HAP-1 (cell line): ENCODE data around the gene GDF15.
"Not testable (repeated sequence)": the region's sequence is repeated elsewhere in the genome, so short reads cannot be mapped to it uniquely, and the experiment has no call there.

Source experiments
- DNase-seq, 2 experiments: peaks; one replicate each; pipeline ENCODE4 v3.0.0-alpha.2; 2016 to 2020; ENCODE audit warnings: low spot score in 2 of 2
- H3K27me3 ChIP-seq: fragments of 250-450 bp; sonication (Bioruptor Pico); 2 replicates; pipeline ENCODE4 v1.5.1; 2020; ENCODE audit warnings: low read depth, mild to moderate bottlenecking, moderate library complexity
- H3K36me3 ChIP-seq: fragments of 250-450 bp; sonication (Bioruptor Pico); replicated peaks from 2 replicates; pipeline ENCODE4 v1.5.1; 2020; ENCODE audit warnings: mild to moderate bottlenecking
- H3K4me1 ChIP-seq: fragments of 250-450 bp; sonication (Bioruptor Pico); 2 replicates; pipeline ENCODE4 v1.5.1; 2020; ENCODE audit warnings: mild to moderate bottlenecking
- H3K4me3 ChIP-seq: fragments of 250-450 bp; sonication (Bioruptor Pico); 2 replicates; pipeline ENCODE4 v1.5.1; 2020; ENCODE audit warnings: mild to moderate bottlenecking, moderate library complexity
- H3K9me3 ChIP-seq: fragments of 250-450 bp; sonication (Bioruptor Pico); 2 replicates; pipeline ENCODE4 v1.5.1; 2020; ENCODE audit warnings: mild to moderate bottlenecking, moderate library complexity
- in situ Hi-C: fragments of 300-500 bp; cut with MboI; formaldehyde crosslinking; loops from 3 replicates; pipeline ENCODE4 v1.14.3; 2020; ENCODE audit warnings: low sequenced_read_pairs, inconsistent platforms, mixed read lengths

The GDF15 gene

GRCh38 chr19:18350490-18350889 is 35.5 kb upstream of the GDF15 start:
- DNase-seq = no peak
- Histone ChIP-seq H3K36me3 (no peaks in the 10 kb centered on the region), H3K4me3 (no peak overlapping the region), H3K27me3 (no peaks in the 10 kb centered on the region; the same call in 1 of the 2 replicates), H3K4me1 (no peaks in the 10 kb centered on the region), H3K9me3 (no peaks in the 10 kb centered on the region)
- in situ Hi-C loops = loop anchor here (5.0 kb wide), 1 partner anchor 57 kb away; no protein-coding TSS in a partner anchor

GRCh38 chr19:18351544-18351943 is 34.4 kb upstream of the GDF15 start:
- H3K36me3 ChIP-seq = no peaks in the 10 kb centered on the region
- H3K4me1 ChIP-seq = no peaks in the 10 kb centered on the region
- H3K4me3 ChIP-seq = no peak overlapping the region
- no peak for DNase-seq
- in situ Hi-C loops = loop anchor here (5.0 kb wide), 1 partner anchor 56 kb away; no protein-coding TSS in a partner anchor
- H3K27me3 ChIP-seq = no peaks in the 10 kb centered on the region; the same call in 1 of the 2 replicates
- no peaks in the 10 kb centered on the region for H3K9me3 ChIP-seq

GRCh38 chr19:18353378-18354005 is 32.5 kb upstream of the GDF15 start:
- no peak for DNase-seq
- in situ Hi-C loops = loop anchor here (5.0 kb wide), 1 partner anchor 54 kb away; no protein-coding TSS in a partner anchor
- H3K4me3 ChIP-seq = no peak overlapping the region
- no peaks in the 10 kb centered on the region; the same call in 1 of the 2 replicates for H3K27me3 ChIP-seq
- peaks cover 5% of the 10 kb centered on the region for H3K36me3 ChIP-seq
- no peaks in the 10 kb centered on the region for H3K9me3 ChIP-seq
- no peaks in the 10 kb centered on the region for H3K4me1 ChIP-seq

- H3K4me3 ChIP-seq, H3K9me3 ChIP-seq, DNase-seq, H3K27me3 ChIP-seq, H3K36me3 ChIP-seq, H3K4me1 ChIP-seq: not testable (repeated sequence)
- in situ Hi-C loops = loop anchor here (5.0 kb wide), 1 partner anchor 53 kb away; no protein-coding TSS in a partner anchor
These were observed 31.2 kb upstream of the GDF15 start for GRCh38 chr19:18354743-18355142.

GRCh38 chr19:18357041-18357440 is 28.9 kb upstream of the GDF15 start:
- no peak for DNase-seq
- Histone ChIP-seq H3K9me3 (no peaks in the 10 kb centered on the region), H3K4me1 (no peaks in the 10 kb centered on the region), H3K4me3 (no peak overlapping the region), H3K27me3 (no peaks in the 10 kb centered on the region), H3K36me3 (peaks cover 5% of the 10 kb centered on the region)
- in situ Hi-C loops = no loop called here

- in situ Hi-C loops = no loop called here
- no peak for DNase-seq
- H3K36me3 ChIP-seq = peaks cover 5% of the 10 kb centered on the region
These were observed 24.3 kb upstream of the GDF15 start for GRCh38 chr19:18361646-18362045.

GRCh38 chr19:18362934-18363542 is 22.9 kb upstream of the GDF15 start:
- H3K36me3 ChIP-seq = no peaks in the 10 kb centered on the region
- in situ Hi-C loops = no loop called here
- no peaks in the 10 kb centered on the region for H3K9me3 ChIP-seq
- H3K4me3 ChIP-seq = no peak overlapping the region
- no peaks in the 10 kb centered on the region for H3K27me3 ChIP-seq
- no peak for DNase-seq
- H3K4me1 ChIP-seq = peaks cover 16% of the 10 kb centered on the region

More at GRCh38 chr19:18361646-18362045, 24.3 kb upstream of the GDF15 start:
- Histone ChIP-seq H3K9me3 (no peaks in the 10 kb centered on the region), H3K4me1 (peaks cover 16% of the 10 kb centered on the region), H3K4me3 (no peak overlapping the region), H3K27me3 (no peaks in the 10 kb centered on the region)

- Histone ChIP-seq H3K4me1 (peaks cover 16% of the 10 kb centered on the region), H3K9me3 (no peaks in the 10 kb centered on the region), H3K27me3 (no peaks in the 10 kb centered on the region), H3K4me3 (no peak overlapping the region), H3K36me3 (no peaks in the 10 kb centered on the region)
- in situ Hi-C loops = no loop called here
- DNase-seq = no peak
These were observed 22.2 kb upstream of the GDF15 start for GRCh38 chr19:18363787-18364186.

- peak in 1 of 2 experiments; percentile 34 for DNase-seq
- H3K4me3 ChIP-seq, H3K36me3 ChIP-seq, H3K9me3 ChIP-seq, H3K27me3 ChIP-seq, in situ Hi-C loops: not testable (repeated sequence)
- peaks cover 16% of the 10 kb centered on the region for H3K4me1 ChIP-seq
These were observed 21.6 kb upstream of the GDF15 start for GRCh38 chr19:18364277-18364825.

- DNase-seq = peak; percentile 90
- Histone ChIP-seq H3K36me3 (no peaks in the 10 kb centered on the region), H3K4me3 (no peak overlapping the region), H3K9me3 (no peaks in the 10 kb centered on the region), H3K4me1 (peaks cover 16% of the 10 kb centered on the region), H3K27me3 (no peaks in the 10 kb centered on the region)
- in situ Hi-C loops = no loop called here
These were observed 21.0 kb upstream of the GDF15 start for GRCh38 chr19:18364826-18365528.

- H3K9me3 ChIP-seq = no peaks in the 10 kb centered on the region
- no peak overlapping the region for H3K4me3 ChIP-seq
- peaks cover 16% of the 10 kb centered on the region for H3K4me1 ChIP-seq
- DNase-seq = no peak
- H3K36me3 ChIP-seq = no peaks in the 10 kb centered on the region
- in situ Hi-C loops = no loop called here
- H3K27me3 ChIP-seq = no peaks in the 10 kb centered on the region
These were observed 19.9 kb upstream of the GDF15 start for GRCh38 chr19:18366021-18366435.

- DNase-seq = no peak
- Histone ChIP-seq H3K9me3 (no peaks in the 10 kb centered on the region), H3K27me3 (no peaks in the 10 kb centered on the region), H3K4me3 (no peak overlapping the region), H3K4me1 (peaks cover 16% of the 10 kb centered on the region), H3K36me3 (no peaks in the 10 kb centered on the region)
- in situ Hi-C loops = no loop called here
These were observed 17.3 kb upstream of the GDF15 start for GRCh38 chr19:18368504-18369222.

- no peaks in the 10 kb centered on the region for H3K9me3 ChIP-seq
- H3K27me3 ChIP-seq = no peaks in the 10 kb centered on the region
- in situ Hi-C loops = no loop called here
- H3K36me3 ChIP-seq = no peaks in the 10 kb centered on the region
- no peak overlapping the region for H3K4me3 ChIP-seq
- DNase-seq = no peak
- peaks cover 6% of the 10 kb centered on the region for H3K4me1 ChIP-seq
These were observed 12.5 kb upstream of the GDF15 start for GRCh38 chr19:18373407-18373891.
